Adipose tissue (tissue), 3 donors: ENCODE data around the gene PBX1. TPM values are rescaled to one million over a fixed set of nuclear protein-coding genes. Genes with fewer than 3 reads are reported as not detected.
A peak's percentile ranks its signal among the peaks of the same experiment; 100 is the strongest.

Source experiments
- H3K27ac ChIP-seq: one replicate; pipeline ENCODE4 v1.5.1; 2013; ENCODE audit warnings: low read depth, low read length
- WGBS, 3 donors: extraction: QIAGEN DNeasy Blood & Tissue Kit; methylation state at CpG; one replicate each; pipeline ENCODE4 v1.1.7; 2013; 5-methylcytosine and 5-hydroxymethylcytosine counted together
- polyA plus RNA-seq, 3 donors: library from polyadenylated mRNA; stranded (reverse); fragments of 200-250 nt; gene quantifications; one replicate each; pipeline ENCODE4 v1.2.3, GENCODE V29; 2013
- donor health status: healthy with polysubstance abuse.
- donor health status: Bipolar disorder and iron deficiency.
- donor health status: healthy.

PBX1 gene
- polyA plus RNA-seq, 3 donors = 23.8 to 45.7 (median 24.1) TPM

GRCh38 chr1:164719676-164720439 is 160.9 kb downstream of the PBX1 start:
- H3K27ac ChIP-seq = no peak overlapping the region
- 29 to 63% (median 57%) methylated on average over 8 of the region's 8 CpGs for WGBS, 3 donors

GRCh38 chr1:164720440-164721227 is 161.7 kb downstream of the PBX1 start:
- peak overlapping the region; percentile 55 for H3K27ac ChIP-seq

GRCh38 chr1:164721228-164721496 is 162.2 kb downstream of the PBX1 start:
- no peak overlapping the region for H3K27ac ChIP-seq
- WGBS, 3 donors = 7 to 42% (median 12%) methylated on average over 2 of the region's 2 CpGs

More at GRCh38 chr1:164720440-164721227, 161.7 kb downstream of the PBX1 start:
- 46 to 75% (median 51%) methylated on average over 7 of the region's 7 CpGs for WGBS, 3 donors

DNA sequence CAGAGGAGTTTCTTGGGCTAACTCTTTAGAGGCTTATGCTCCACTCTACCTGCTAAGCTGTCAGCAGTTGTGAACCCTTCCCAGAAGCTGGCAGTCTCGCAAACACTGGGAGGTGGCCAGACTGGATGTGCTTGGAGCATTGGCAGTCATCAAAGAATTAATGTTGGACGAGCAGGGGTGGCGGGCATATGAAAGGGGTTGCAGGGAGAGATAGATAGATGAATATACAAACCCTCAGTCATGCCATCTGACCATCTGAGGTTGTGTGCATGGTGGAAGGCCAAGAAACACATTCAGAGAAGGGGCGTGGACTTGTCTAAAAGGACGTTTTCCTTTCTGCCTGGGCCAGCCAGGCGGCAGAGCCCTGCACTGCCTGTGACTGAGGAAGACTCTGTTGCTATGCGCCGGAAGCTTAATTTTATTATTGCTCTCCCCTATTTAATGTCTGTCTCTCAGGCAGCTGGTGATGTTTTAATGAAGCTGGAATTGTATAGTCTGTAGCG is 164.4 kb downstream of the PBX1 start:
- H3K27ac ChIP-seq = no peak overlapping the region

GRCh38 chr1:164725401-164725800 is 166.4 kb downstream of the PBX1 start:
- H3K27ac ChIP-seq = no peak overlapping the region
- WGBS, 3 donors = 31 to 55% (median 49%) methylated on average over 4 of the region's 4 CpGs

More for the DNA sequence above, 164.4 kb downstream of the PBX1 start:
- WGBS, 3 donors = 48 to 88% (median 87%) methylated on average over 9 of the region's 9 CpGs

- WGBS, 3 donors = 51 to 64% (median 62%) methylated on average over 2 of the region's 2 CpGs
- H3K27ac ChIP-seq = no peak overlapping the region
These were observed 167.3 kb downstream of the PBX1 start for GRCh38 chr1:164726235-164726634.

DNA sequence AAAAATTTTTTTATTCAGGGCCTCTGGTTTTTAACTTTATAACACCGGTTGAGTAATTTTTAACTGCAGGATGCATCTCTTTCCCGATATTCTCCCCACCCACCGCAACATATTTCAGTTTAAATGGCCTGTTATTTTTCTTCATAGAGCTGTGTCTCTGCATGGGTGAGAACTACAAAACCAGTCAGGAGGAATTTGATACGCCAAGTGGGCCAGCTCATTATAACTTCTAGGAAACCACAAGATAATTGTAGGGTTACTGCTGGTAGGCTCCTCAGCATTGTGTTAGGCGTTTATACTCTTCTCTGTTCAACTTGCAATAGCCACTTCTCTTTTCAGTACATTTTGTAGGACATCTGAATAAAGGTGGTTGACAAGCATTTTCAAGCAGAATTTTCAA is 169.7 kb downstream of the PBX1 start:
- 65 to 90% (median 75%) methylated on average over 5 of the region's 5 CpGs for WGBS, 3 donors
- no peak overlapping the region for H3K27ac ChIP-seq

DNA sequence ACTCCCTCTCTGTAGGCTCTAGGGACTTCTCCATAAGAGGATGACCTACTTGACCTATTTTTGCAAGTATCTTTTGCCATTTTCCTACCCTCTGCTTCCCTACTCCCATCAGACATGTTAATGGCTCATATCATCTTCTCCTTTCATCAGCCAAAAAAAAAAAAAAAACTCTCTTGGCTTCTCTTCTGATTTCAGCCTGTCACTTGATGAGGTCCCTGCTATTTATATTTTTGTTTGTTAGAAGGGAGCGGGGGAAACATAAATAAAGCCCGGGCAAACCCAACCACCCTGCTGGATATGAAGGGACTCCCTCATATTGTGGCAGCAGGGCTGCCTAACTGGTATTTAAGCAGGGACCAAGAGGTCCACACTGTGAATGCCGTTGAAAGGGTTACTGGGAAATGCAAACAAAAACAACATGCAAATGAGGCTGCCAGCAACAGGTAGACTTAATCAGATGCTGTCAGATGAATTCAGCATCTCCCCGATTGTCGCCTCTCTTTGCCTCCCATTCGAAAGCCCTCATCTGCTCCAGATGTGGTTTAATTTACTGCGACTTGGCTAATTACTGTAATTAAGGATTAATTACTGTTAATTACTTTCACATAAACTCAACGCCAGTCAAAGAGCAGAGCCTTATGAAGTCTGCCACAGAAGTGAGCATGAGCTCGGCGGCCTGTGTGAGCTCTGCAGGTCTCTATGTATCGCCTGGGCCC is 172.3 kb downstream of the PBX1 start:
- WGBS, 3 donors = 89 to 91% (median 89%) methylated on average over 11 of the region's 11 CpGs
- H3K27ac ChIP-seq = no peak overlapping the region

DNA sequence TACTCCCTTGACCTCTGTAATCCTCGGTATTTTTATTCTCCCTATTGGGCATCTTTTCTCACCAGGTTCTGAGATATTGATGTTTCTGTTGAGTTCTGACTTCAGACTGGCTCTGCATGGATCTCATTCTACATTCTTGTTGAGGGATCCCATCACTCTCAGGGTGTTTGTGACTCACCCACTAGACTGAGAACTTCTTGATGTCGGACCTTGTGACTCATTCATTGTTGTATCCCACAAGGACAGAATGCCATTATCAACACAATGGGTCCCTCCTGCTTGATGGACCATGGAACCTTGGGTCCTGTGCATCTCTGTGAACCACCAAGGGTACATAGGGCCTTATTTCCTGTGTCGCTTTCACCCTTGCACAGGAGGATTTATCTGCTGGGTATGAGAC is 174.1 kb downstream of the PBX1 start:
- WGBS, 3 donors = 84 to 91% (median 86%) methylated on average over 3 of the region's 3 CpGs
- no peak overlapping the region for H3K27ac ChIP-seq

DNA sequence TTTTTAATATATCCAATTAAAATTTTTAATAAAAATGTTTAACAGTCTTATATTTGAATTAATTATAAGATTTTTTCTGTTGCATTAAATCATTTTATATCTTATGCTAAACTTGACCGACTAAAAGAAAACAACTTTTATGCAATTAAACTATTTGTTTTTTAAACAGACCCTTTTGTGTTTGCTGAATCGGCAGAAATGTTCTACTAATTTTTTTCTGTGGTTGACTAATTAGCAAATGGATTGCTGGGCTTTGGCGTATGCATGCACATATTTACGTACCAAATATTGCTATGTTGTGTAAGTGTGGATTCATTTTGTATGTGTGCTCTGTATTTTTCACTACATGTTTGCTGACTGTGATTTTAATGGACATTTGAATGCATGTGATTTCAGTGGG is 174.8 kb downstream of the PBX1 start:
- H3K27ac ChIP-seq = no peak overlapping the region
- WGBS, 3 donors = 91 to 95% (median 93%) methylated on average over 4 of the region's 4 CpGs

DNA sequence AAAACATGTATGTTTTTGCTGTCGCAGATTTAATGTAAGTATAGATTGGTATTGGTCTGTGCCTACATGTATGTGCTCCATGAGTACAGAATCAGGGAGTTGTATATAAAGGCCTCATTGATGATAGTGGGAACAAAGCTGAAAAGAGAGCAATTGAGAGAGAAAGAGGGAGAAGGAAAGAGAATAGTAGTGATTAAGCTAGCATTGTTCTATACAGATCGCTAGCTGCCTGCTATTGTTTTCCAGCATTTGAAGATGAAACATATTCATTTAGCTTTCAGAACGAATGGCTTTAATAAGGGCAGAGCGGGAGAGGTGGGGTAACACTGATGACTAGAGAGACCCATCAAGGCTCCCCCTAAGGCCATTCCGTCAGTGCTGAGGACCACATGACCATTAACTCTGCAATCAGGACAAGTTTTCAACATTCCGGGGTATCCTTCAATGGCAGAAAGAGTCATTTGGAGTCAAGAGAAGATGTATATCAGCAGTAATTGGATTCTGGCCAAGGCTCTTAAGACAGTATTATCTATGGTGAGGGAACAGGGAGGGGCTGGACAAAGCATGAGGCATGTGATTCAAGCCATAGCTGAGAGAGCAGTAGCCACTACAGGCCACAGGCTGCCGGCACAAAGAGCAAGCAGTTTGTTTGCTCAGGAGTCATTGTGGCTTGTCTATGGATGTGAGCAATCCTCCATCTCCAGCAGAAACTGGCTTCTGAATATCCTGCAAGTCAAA is 176.5 kb downstream of the PBX1 start:
- 83 to 90% (median 89%) methylated on average over 7 of the region's 7 CpGs for WGBS, 3 donors
- H3K27ac ChIP-seq = no peak overlapping the region

DNA sequence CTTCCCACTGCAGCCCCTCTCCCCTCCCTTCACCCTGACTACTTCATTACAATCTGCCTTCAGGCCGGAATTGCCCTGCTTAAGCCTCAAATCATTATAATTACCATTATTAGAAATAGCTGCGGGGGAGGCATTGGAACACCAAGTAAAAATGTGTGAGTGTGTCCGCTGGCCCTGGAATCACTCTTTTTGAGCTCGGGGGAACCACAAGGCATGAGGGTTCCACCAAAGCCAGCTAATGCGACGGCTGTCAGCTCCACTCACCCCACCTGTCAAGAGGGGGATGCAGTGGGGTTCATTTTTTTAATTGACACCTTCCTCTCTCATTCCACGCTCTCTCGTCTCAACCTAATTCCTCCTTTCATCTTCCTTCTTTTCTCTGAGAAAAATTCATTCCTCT is 177.2 kb downstream of the PBX1 start:
- no peak overlapping the region for H3K27ac ChIP-seq
- WGBS, 3 donors = 94 to 98% (median 96%) methylated on average over 8 of the region's 8 CpGs

GRCh38 chr1:164739189-164739588 is 180.2 kb downstream of the PBX1 start:
- H3K27ac ChIP-seq = no peak overlapping the region
- WGBS, 3 donors = 76 to 94% (median 93%) methylated on average over 10 of the region's 10 CpGs

GRCh38 chr1:164740000-164740526 is 181.1 kb downstream of the PBX1 start:
- WGBS, 3 donors = 92 to 96% (median 94%) methylated on average over 3 of the region's 3 CpGs
- no peak overlapping the region for H3K27ac ChIP-seq

DNA sequence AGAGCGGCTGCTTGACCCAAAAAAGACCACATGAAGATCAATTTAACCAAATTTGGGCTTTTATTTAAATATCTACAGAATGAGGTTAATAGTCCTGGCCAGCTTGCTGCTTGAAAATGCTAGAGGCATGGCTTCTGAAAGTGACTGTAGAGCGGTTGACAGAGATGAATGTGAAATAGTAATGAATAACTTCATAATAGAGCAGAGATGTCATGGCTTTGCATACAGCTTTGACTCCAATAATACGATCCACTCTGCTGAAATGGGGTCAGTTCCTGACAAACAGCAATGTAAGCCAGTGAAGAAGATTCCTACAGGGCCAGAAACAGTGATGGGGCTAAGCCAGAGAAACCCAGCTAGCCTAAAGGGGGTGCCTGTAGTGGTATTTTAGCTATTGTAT is 183.8 kb downstream of the PBX1 start:
- H3K27ac ChIP-seq = no peak overlapping the region
- 85 to 88% (median 86%) methylated on average over 3 of the region's 3 CpGs for WGBS, 3 donors

DNA sequence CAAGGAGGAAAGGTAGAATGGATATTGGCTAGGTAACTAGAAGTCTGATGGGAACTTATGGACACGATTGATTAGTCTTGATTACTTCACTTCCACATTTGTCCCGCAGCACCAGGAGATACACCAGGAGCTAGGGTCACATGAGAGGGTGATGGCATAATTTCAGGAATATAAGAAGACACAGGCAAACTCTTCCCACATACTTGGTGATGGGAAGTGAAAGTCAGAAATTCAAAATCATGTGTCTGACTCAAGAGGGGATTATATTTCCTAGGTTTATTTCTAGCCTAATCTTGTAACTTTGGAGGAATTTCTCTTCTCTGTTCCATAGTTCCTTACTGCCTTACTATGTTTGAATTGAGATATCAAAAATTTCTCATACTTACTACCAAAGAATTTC is 185.0 kb downstream of the PBX1 start:
- no peak overlapping the region for H3K27ac ChIP-seq
- WGBS, 3 donors = 82 to 93% (median 86%) methylated on average over 2 of the region's 2 CpGs

DNA sequence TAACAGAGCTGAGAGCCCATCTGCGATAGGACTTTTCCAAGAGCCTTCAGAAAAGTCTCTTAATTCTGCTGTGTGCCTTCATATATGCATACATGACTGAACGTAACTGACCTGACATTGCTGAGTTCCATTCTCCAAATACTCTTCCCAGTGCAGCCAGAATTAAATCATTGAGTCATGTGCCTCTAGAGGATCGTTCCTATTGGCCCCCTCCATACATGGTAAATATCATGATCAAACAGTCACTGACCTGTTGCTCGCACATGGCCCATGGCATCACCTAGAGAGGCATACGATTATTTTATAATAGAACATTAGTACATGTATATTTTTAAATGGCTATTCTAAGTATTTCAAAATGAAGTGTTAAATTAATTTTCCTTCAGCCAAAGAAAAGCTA is 186.8 kb downstream of the PBX1 start:
- WGBS, 3 donors = 92 to 96% (median 94%) methylated on average over 5 of the region's 5 CpGs
- H3K27ac ChIP-seq = no peak overlapping the region

- 71 to 78% (median 74%) methylated on average over 5 of the region's 5 CpGs for WGBS, 3 donors
- H3K27ac ChIP-seq = no peak overlapping the region
These were observed 187.6 kb downstream of the PBX1 start for GRCh38 chr1:164746632-164747031.
